Esophagus squamous epithelium (tissue), 4 donors: ENCODE data around the gene PRPS1L1.

Experiments used
- POLR2A ChIP-seq, 4 donors: fragments of 450-650 bp; IDR thresholded peaks; one replicate each; pipeline ENCODE4 v1.6.1; 2017; ENCODE audit warnings: antibody characterized with exemption in 4 of 4, mild to moderate bottlenecking in 4 of 4, moderate library complexity in 3 of 4
- TF ChIP-seq, protein P1 (sequence below), 6 experiments: fragments of 450-650 bp in 4 of 6; fragments of 200-600 bp in 2 of 6; sonication (generic) in 2 of 6; IDR thresholded peaks; one replicate each; pipeline ENCODE4 v1.5.1; 2016 to 2019; ENCODE audit warnings: antibody characterized with exemption in 6 of 6, mild to moderate bottlenecking in 4 of 6, moderate library complexity in 4 of 6

DNA sequence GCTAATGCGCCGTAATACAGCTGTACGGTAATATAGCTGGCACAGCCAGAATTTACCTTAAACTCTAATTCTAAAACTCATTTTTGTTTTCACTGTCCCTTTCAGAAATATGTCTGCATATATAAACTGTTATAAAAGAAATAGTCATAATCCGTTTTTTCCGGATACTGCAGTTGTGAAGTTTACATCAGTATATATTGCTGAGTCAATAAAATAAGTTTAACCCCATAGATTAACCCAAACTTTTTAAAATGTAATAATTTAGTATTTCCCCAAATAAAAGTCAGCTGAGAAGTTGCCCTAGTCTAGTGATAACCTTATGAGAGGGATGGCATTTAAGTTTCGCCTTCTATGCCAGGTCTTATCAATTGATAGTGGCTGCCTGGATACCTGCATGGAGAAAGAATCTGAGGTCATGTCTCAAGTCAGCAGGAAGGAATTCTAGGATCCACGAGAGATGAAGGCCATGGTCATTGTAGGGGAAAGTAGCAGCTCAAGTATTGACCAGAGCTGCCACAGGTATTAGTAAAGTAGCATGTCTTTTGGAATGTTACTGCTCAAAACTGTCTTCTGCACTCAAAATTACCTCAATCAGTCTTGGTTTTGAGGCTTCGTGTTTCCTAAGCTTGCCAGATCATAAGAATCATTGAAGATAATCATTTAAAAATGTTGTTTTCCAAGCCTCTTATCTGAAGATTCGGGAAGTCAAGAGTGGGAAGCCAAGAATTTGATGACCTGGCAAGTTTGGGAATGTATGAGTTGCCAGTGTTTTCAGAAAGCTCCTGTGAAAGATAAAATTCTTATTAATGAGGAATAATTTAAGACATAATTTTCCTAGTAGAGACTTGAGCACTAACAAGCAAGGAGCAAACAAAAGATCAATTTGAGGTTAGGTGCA is 10.8 kb downstream of the PRPS1L1 start:
- TF ChIP-seq, protein P1, sequence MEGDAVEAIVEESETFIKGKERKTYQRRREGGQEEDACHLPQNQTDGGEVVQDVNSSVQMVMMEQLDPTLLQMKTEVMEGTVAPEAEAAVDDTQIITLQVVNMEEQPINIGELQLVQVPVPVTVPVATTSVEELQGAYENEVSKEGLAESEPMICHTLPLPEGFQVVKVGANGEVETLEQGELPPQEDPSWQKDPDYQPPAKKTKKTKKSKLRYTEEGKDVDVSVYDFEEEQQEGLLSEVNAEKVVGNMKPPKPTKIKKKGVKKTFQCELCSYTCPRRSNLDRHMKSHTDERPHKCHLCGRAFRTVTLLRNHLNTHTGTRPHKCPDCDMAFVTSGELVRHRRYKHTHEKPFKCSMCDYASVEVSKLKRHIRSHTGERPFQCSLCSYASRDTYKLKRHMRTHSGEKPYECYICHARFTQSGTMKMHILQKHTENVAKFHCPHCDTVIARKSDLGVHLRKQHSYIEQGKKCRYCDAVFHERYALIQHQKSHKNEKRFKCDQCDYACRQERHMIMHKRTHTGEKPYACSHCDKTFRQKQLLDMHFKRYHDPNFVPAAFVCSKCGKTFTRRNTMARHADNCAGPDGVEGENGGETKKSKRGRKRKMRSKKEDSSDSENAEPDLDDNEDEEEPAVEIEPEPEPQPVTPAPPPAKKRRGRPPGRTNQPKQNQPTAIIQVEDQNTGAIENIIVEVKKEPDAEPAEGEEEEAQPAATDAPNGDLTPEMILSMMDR (IDR thresholded peaks at IDR 0.05): no peak
- no peak for TF ChIP-seq POLR2A (IDR thresholded peaks at IDR 0.05)
